Vagina (tissue), 2 donors: ENCODE measurements around the gene SNX17. TPM values are rescaled to one million over a fixed set of nuclear protein-coding genes. Genes with fewer than 3 reads are reported as not detected.
"Not testable (repeated sequence)": the region's sequence is repeated elsewhere in the genome, so short reads cannot be mapped to it uniquely, and the experiment has no call there.

Experiments
- DNase-seq, 2 donors: peaks; one replicate each; pipeline ENCODE4 v3.0.0-alpha.2; 2017; ENCODE audit errors: extremely low spot score in 2 of 2
- H3K27ac ChIP-seq: fragments of 200-600 bp; sonication (generic); one replicate; pipeline ENCODE4 v1.5.1; 2019
- H3K27me3 ChIP-seq: fragments of 200-600 bp; sonication (generic); one replicate; pipeline ENCODE4 v1.5.1; 2019
- H3K36me3 ChIP-seq, 2 donors: fragments of 200-600 bp; sonication (generic); one replicate each; pipeline ENCODE4 v1.5.1; 2017 to 2019
- H3K4me1 ChIP-seq: fragments of 200-600 bp; sonication (generic); one replicate; pipeline ENCODE4 v1.5.1; 2019
- H3K4me3 ChIP-seq, 2 donors: fragments of 200-600 bp; sonication (generic); 1 replicate in 1 of 2; 2 replicates in 1 of 2; pipeline ENCODE4 v1.5.1; 2016 to 2019
- H3K9me3 ChIP-seq: fragments of 200-600 bp; sonication (generic); one replicate; pipeline ENCODE4 v1.5.1; 2019
- POLR2A ChIP-seq, 2 donors: fragments of 450-650 bp; IDR thresholded peaks; one replicate each; pipeline ENCODE4 v1.6.1; 2017; ENCODE audit warnings: antibody characterized with exemption in 2 of 2, mild to moderate bottlenecking in 2 of 2, moderate library complexity in 2 of 2
- POLR2AphosphoS5 ChIP-seq, 2 donors: sonication (generic); formaldehyde crosslinking; IDR thresholded peaks; one replicate each; pipeline ENCODE4 v1.9.0; 2017; ENCODE audit warnings: antibody characterized with exemption in 2 of 2, mild to moderate bottlenecking in 2 of 2, low read depth in 1 of 2; ENCODE audit not compliant: insufficient read depth in 1 of 2
- intact Hi-C: fragments of 100-400 bp; cut with DNase I; formaldehyde crosslinking; loops from one replicate; pipeline ENCODE4 v1.15.1; 2023
- total RNA-seq: library from RNA; depleted of rRNA; stranded (reverse); fragments of >200 nt; gene quantifications from one replicate; pipeline ENCODE4 v1.2.3, GENCODE V29; 2016
- TF ChIP-seq, protein P1 (sequence below), 3 experiments: fragments of 450-650 bp in 2 of 3; fragments of 200-600 bp in 1 of 3; sonication (generic) in 1 of 3; IDR thresholded peaks; one replicate each; pipeline ENCODE4 v1.5.1; 2017 to 2019; ENCODE audit warnings: antibody characterized with exemption in 3 of 3, mild to moderate bottlenecking in 2 of 3, moderate library complexity in 2 of 3

Gene SNX17
- total RNA-seq, 1 donor from 2014 or later, result 99.2 TPM

DNA sequence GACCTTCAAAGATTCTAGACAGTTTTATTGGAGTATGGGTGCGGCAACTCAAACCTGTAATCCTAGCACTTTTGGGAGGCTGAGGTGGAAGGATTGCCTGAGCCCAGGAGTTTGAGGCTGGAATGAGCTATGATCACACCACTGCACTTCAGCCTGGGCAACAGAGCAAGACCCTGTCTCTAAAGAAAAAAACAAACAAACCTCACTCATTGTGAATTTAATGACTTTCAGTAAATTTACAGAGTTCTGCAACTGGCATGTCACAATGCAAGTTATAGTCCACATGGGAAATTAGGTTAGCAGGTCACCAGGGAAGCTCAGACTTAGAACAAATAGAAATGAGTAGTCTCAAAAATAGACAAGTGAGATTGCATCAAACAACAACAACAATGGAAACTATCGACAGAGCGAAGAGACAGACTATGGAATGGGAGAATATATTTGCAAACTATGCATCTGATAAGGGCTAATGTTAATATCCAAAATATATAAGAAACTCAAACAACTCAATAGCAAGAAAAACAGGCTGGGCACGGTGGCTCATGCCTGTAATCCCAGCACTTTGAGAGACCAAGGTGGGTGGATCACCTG lies 51.3 kb downstream of the SNX17 start:
- no peaks in the 10 kb centered on the region for H3K27me3 ChIP-seq
- no peak overlapping the region for H3K4me3 ChIP-seq
- intact Hi-C loops, result no loop called here
- H3K4me1 ChIP-seq, result no peaks in the 10 kb centered on the region
- H3K9me3 ChIP-seq, result no peaks in the 10 kb centered on the region
- DNase-seq, result no peak
- TF ChIP-seq, protein P1, sequence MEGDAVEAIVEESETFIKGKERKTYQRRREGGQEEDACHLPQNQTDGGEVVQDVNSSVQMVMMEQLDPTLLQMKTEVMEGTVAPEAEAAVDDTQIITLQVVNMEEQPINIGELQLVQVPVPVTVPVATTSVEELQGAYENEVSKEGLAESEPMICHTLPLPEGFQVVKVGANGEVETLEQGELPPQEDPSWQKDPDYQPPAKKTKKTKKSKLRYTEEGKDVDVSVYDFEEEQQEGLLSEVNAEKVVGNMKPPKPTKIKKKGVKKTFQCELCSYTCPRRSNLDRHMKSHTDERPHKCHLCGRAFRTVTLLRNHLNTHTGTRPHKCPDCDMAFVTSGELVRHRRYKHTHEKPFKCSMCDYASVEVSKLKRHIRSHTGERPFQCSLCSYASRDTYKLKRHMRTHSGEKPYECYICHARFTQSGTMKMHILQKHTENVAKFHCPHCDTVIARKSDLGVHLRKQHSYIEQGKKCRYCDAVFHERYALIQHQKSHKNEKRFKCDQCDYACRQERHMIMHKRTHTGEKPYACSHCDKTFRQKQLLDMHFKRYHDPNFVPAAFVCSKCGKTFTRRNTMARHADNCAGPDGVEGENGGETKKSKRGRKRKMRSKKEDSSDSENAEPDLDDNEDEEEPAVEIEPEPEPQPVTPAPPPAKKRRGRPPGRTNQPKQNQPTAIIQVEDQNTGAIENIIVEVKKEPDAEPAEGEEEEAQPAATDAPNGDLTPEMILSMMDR (IDR thresholded peaks at IDR 0.05), result no peak
- TF ChIP-seq POLR2A (IDR thresholded peaks at IDR 0.05), result no peak
- no peak for TF ChIP-seq POLR2AphosphoS5 (IDR thresholded peaks at IDR 0.05; ENCODE audit: insufficient read depth in 1 of 2, low read depth in 1 of 2)
- H3K27ac ChIP-seq, result no peak overlapping the region
- H3K36me3 ChIP-seq, result no peaks in the 10 kb centered on the region

DNA sequence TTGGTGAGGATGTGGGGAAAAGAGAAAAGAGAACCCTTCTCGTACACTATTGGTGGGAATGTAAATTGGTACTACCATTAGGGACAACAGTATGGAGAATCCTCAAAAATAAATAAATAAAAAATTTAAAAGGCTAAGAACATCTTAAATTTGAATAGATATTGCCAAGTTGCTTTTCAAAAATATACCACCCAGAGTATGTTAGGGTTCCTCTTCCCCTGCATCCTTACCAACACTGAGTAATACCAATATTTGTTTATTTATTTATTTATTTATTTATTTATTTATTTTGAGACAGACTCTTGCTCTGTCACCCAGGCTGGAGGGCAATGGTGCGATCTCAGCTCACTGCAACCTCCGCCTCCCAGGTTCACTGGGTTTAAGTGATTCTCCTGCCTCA lies 52.5 kb downstream of the SNX17 start:
- Histone ChIP-seq H3K36me3 (no peaks in the 10 kb centered on the region), H3K27me3 (no peaks in the 10 kb centered on the region), H3K27ac (no peak overlapping the region), H3K9me3 (no peaks in the 10 kb centered on the region), H3K4me3 (no peak overlapping the region), H3K4me1 (peaks cover 6% of the 10 kb centered on the region)
- intact Hi-C loops, result no loop called here
- TF ChIP-seq POLR2A (IDR thresholded peaks at IDR 0.05) (no peak), POLR2AphosphoS5 (IDR thresholded peaks at IDR 0.05; ENCODE audit: insufficient read depth in 1 of 2, low read depth in 1 of 2) (no peak)
- TF ChIP-seq, protein P1 (IDR thresholded peaks at IDR 0.05), result no peak
- no peak for DNase-seq

DNA sequence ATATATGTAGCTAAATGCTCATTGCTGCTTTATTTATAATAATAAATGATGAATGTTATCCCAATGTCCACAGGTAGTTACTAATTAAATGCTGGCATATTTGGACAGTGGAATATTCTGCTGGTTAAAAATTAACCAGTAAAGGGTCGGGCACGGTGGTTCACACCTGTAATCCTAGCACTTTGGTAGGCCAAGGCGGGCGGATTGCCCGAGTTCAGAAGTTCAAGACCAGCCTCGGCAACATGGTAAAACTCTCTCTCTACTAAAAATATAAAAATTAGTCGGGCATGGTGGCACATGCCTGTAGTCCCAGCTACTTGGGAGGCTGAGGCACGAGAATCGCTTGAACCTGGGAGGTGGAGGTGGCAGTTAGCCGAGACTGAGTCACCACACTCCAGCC lies 54.6 kb downstream of the SNX17 start:
- intact Hi-C loops, H3K36me3 ChIP-seq, H3K4me3 ChIP-seq, H3K9me3 ChIP-seq, H3K27ac ChIP-seq, DNase-seq, H3K27me3 ChIP-seq: not testable (repeated sequence)
- peaks cover 16% of the 10 kb centered on the region for H3K4me1 ChIP-seq

Other genes with a start within 250 kb of the SNX17 start
- not detected for gene ABHD1, start 246.8 kb upstream of the SNX17 start, total RNA-seq
- 57.5 TPM for gene PREB, start 236.0 kb upstream of the SNX17 start, total RNA-seq
- gene PRR30, start 231.2 kb upstream of the SNX17 start, total RNA-seq, result not detected
- 7.4 TPM for gene TCF23, start 221.6 kb upstream of the SNX17 start, total RNA-seq
- gene ATRAID, start 158.6 kb upstream of the SNX17 start, total RNA-seq, result 150 TPM
- gene SLC5A6, start 158.3 kb upstream of the SNX17 start, total RNA-seq, result 37.3 TPM
- 25.0 TPM for gene CAD, start 153.2 kb upstream of the SNX17 start, total RNA-seq
- 1.2 TPM for gene SLC30A3, start 107.6 kb upstream of the SNX17 start, total RNA-seq
- 1.5 TPM for gene DNAJC5G, start 95.2 kb upstream of the SNX17 start, total RNA-seq
- gene TRIM54, start 88.2 kb upstream of the SNX17 start, total RNA-seq, result 2.5 TPM
- gene UCN, start 62.2 kb upstream of the SNX17 start, total RNA-seq, result 3.2 TPM
- gene MPV17, start 47.5 kb upstream of the SNX17 start, total RNA-seq, result 55.7 TPM
- 67.5 TPM for gene GTF3C2, start 13.9 kb upstream of the SNX17 start, total RNA-seq
- gene EIF2B4, start 278 bp upstream of the SNX17 start, total RNA-seq, result 37.1 TPM
- gene ZNF513, start 10.1 kb downstream of the SNX17 start, total RNA-seq, result 17.4 TPM
- 45.4 TPM for gene PPM1G, start 39.0 kb downstream of the SNX17 start, total RNA-seq
- 62.6 TPM for gene NRBP1, start 58.0 kb downstream of the SNX17 start, total RNA-seq
- gene KRTCAP3, start 71.8 kb downstream of the SNX17 start, total RNA-seq, result 3.9 TPM
- gene IFT172, start 119.1 kb downstream of the SNX17 start, total RNA-seq, result 30.7 TPM
- 18.2 TPM for gene FNDC4, start 124.6 kb downstream of the SNX17 start, total RNA-seq
- 0.98 TPM for gene GCKR, start 126.2 kb downstream of the SNX17 start, total RNA-seq
- gene ZNF512, start 212.4 kb downstream of the SNX17 start, total RNA-seq, result 35.4 TPM